Activated naive CD4-positive, alpha-beta T cell treated with anti-CD3 and anti-CD28 coated beads, Interleukin-2, amount 10 ng/mL, durations not matched to agents 7 days and 5 days (primary cell): Measurements from ENCODE around the gene CSNK1G2.

Source experiments
- CTCF ChIA-PET: fragments of 350-600 bp; sonication (Branson Sonifier 250); formaldehyde crosslinking; loops from one replicate; lab custom pipeline; 2021; ENCODE audit warnings: antibody characterized with exemption; lab: Charles Lee
- DNase-seq: peaks from one replicate; pipeline ENCODE4 v3.0.0-alpha.2; 2020
- H3K27ac Mint-ChIP-seq: one replicate; pipeline ENCODE4 v1.8.0; 2021; ENCODE audit warnings: mild to moderate bottlenecking, moderate library complexity, mixed read lengths
- H3K27me3 Mint-ChIP-seq: one replicate; pipeline ENCODE4 v1.8.0; 2021; ENCODE audit warnings: mild to moderate bottlenecking, mixed read lengths
- H3K36me3 Mint-ChIP-seq: one replicate; pipeline ENCODE4 v1.8.0; 2021; ENCODE audit warnings: mixed read lengths
- H3K4me1 Mint-ChIP-seq: one replicate; pipeline ENCODE4 v1.8.0; 2021; ENCODE audit warnings: mixed read lengths
- H3K4me3 Mint-ChIP-seq: one replicate; pipeline ENCODE4 v1.8.0; 2021; ENCODE audit warnings: mild to moderate bottlenecking, moderate library complexity, mixed read lengths
- H3K9me3 Mint-ChIP-seq: one replicate; pipeline ENCODE4 v1.8.0; 2021; ENCODE audit warnings: mixed read lengths

The CSNK1G2 gene

DNA sequence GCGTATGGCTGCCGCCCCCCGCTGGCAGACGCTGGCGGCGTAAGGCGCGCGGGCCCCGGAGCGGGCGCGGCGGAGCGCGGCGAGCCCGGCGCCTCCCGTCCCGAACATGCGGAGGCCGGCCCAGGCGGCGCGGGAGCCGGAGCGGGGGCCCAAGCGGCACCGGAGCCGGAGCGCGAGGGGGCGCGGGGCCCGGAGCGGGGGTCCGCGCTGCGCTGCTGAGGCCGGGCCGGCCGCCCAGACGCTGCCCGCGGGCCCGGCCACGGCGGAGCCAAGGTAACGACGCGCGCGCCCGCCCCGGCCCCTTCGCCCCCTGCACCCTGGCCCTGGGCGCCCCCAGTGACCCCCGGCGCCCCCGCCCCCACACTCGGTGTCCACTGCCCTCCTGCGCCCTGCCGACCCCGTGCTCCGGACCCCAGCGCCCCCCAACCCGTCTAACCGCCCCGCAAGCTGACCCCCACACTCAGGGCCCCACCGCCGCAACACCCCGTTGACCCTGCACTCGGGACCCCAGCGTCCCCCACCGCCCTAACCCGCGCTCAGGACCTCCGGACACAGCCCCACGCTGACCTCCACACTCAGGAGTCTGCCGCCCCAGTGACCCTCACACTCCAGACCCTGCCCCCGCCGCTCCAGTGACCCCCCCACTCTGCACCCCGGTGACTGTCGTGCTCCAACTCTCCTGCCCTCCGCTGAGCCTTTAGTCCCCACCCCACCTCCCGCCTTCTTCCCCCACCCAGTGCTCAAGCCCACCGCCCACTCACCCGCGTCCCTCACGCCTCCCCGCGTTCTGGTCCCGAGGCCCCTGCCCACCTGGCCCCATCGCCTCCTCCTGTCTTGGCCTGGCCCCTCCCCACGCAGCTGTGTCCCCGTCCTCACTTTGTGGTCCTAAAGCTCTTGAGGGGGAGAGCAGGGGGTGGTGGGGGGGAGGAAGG is at the start of gene CSNK1G2:
CSNK1G2 (plus strand) TSS at position 27 of the 932 bp plus-strand sequence. CDS start 28,601 bp downstream, outside the sequence.
- no peak for DNase-seq
- H3K9me3 Mint-ChIP-seq, result no peaks in the 10 kb centered on the region
- peak within 1 kb of the TSS; percentile 97 for H3K4me3 Mint-ChIP-seq
- H3K27me3 Mint-ChIP-seq, result peaks cover 6% of the 10 kb centered on the region
- peaks cover 23% of the 10 kb centered on the region for H3K36me3 Mint-ChIP-seq
- CTCF ChIA-PET, result interaction anchor here (0.7 kb wide), 1 partner anchor 111 kb away, joined by 3 read pairs; no protein-coding TSS in a partner anchor
- peak within 1 kb of the TSS; percentile 96 for H3K27ac Mint-ChIP-seq
- H3K4me1 Mint-ChIP-seq, result peaks cover 44% of the 10 kb centered on the region

DNA sequence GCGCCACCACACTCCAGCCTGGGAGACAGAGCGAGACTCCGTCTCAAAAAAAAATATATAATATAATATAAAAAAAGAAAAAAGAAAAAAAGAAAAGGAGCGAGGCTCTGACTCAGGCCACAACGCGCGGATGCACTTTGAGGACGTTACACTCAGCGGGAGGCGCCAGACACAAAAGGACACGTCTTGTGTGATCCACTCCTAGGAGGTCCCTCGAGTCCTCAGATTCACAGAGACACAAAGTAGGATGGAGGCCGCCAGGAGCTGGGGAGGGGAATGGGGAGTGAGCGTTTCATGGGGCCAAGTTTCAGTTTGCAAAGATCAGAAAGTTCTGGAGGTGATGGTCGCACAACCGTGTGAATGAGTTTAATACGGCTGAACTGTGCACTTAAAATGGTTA is 47.2 kb upstream of the CSNK1G2 start:
- Mint-ChIP-seq H3K36me3 (peaks cover 2% of the 10 kb centered on the region), H3K27me3 (no peaks in the 10 kb centered on the region), H3K4me1 (peaks cover 53% of the 10 kb centered on the region), H3K9me3 (no peaks in the 10 kb centered on the region), H3K27ac (peak overlapping the region; percentile 82), H3K4me3 (no peak overlapping the region)
- DNase-seq, result no peak
- CTCF ChIA-PET, result no interaction called here

DNA sequence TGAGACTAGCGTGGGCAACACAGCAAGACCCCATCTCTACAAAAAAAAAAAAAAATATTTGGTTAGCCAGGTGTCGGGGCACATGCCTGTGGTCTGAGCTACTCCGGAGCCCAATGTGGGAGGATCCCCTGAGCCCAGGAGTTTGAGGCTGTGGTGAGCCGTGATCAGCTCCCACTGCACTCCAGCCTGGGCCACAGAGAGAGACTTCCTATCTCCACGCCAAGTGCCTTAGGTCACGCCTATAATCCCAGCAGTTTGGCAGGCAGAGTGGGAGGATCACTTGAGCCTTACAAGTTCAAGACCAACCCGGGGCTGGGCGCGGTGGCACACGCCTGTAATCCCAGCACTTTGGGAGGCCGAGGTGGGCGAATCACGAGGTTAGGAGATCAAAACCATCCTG is 44.5 kb upstream of the CSNK1G2 start:
- H3K4me3 Mint-ChIP-seq, result peak overlapping the region; percentile 79
- peak overlapping the region; percentile 98 for H3K27ac Mint-ChIP-seq
- DNase-seq, result no peak
- H3K4me1 Mint-ChIP-seq, result peaks cover 51% of the 10 kb centered on the region
- peaks cover 2% of the 10 kb centered on the region for H3K36me3 Mint-ChIP-seq
- CTCF ChIA-PET, result interaction anchor here (0.6 to 3.9 kb wide), 4 partner anchors 27 to 156 kb away, joined by 3 to 21 read pairs (median 7); no protein-coding TSS in a partner anchor
- H3K27me3 Mint-ChIP-seq, result no peaks in the 10 kb centered on the region
- no peaks in the 10 kb centered on the region for H3K9me3 Mint-ChIP-seq

DNA sequence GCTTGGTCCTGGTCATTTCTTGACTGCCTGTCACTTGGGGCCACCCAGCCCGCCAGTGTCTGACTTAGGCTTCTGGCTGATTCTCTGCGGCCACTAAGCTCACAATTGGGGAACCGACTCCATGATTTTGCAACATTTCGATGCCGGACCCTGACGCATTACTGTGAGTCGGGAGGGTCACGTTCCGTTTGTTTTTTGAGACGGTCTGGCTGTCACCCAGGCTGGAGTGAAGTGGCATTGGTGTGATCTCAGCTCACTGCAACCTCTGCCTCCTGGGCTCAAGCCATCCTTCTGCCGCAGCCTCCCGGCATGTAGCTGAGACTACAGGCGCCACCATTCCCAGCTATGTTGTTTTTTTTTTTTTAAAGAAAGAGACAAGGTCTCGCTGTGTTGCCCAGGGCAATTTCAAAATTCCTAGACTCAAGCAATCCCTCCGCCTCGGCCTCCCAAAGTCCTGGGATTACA is 39.0 kb upstream of the CSNK1G2 start:
- H3K9me3 Mint-ChIP-seq, result no peaks in the 10 kb centered on the region
- peak overlapping the region; percentile 14 for H3K27ac Mint-ChIP-seq
- peaks cover 59% of the 10 kb centered on the region for H3K4me1 Mint-ChIP-seq
- CTCF ChIA-PET, result no interaction called here
- no peak for DNase-seq
- no peaks in the 10 kb centered on the region for H3K27me3 Mint-ChIP-seq
- no peak overlapping the region for H3K4me3 Mint-ChIP-seq
- peaks cover 5% of the 10 kb centered on the region for H3K36me3 Mint-ChIP-seq

- Mint-ChIP-seq H3K4me1 (peaks cover 54% of the 10 kb centered on the region), H3K36me3 (peaks cover 6% of the 10 kb centered on the region), H3K9me3 (no peaks in the 10 kb centered on the region), H3K27me3 (no peaks in the 10 kb centered on the region), H3K4me3 (peak overlapping the region; percentile 56), H3K27ac (peak overlapping the region; percentile 91)
- DNase-seq, result no peak
- CTCF ChIA-PET, result interaction anchor here (1.1 kb wide), 1 partner anchor 39 kb away, joined by 4 read pairs; no protein-coding TSS in a partner anchor
These were observed 38.0 kb upstream of the CSNK1G2 start for GRCh38 chr19:1902923-1903322.

GRCh38 chr19:1904860-1905109 is 36.2 kb upstream of the CSNK1G2 start:
- no peaks in the 10 kb centered on the region for H3K27me3 Mint-ChIP-seq
- H3K36me3 Mint-ChIP-seq, result peaks cover 9% of the 10 kb centered on the region
- peak overlapping the region; percentile 85 for H3K4me3 Mint-ChIP-seq
- H3K9me3 Mint-ChIP-seq, result no peaks in the 10 kb centered on the region
- CTCF ChIA-PET, result interaction anchor here (1.0 kb wide), 1 partner anchor 18 kb away, joined by 3 read pairs; no protein-coding TSS in a partner anchor
- peak overlapping the region; percentile 91 for H3K27ac Mint-ChIP-seq
- peaks cover 62% of the 10 kb centered on the region for H3K4me1 Mint-ChIP-seq
- no peak for DNase-seq

DNA sequence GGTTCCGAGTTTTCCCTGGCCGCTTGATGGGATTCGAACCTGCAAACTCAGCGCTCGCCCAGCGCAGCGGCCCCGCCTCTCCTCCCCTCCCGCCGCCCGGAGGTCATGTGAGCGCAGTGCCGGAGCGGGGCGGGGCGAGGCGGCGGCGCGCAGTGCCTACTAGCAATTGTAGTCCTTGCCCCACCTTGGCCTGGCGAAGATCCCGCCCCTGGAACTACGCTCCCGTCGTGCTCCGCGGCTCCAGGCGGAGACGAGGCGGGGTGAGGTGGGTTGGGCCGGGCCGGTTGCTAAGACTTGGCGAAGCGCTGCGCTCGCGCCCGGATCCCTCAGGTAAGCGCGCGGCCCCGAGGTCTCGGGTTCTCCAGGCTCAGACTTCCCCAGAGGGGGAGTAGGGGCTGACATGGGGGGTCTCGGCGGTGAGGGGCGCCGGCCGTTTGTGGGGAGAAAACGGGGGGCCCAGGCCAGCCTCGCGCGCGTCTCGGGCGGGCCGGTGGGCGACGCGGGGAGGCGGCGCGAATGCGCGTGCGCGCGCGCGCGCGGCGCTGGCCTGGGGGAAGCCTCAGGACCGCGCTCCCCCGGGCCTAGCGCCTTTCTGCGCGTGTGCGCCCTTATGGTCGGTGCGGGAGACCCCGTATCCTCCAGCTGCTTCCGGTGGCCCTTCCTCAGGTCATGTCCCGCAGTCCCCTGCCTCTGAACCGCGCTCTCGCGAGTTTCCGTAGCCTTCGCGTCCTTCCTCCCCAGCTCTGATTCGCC is 35.7 kb upstream of the CSNK1G2 start, which contains the start of the genes ADAT3 and SCAMP4:
ADAT3 (plus strand) TSS at position 290 of the 753 bp plus-strand sequence. CDS start 6,649 bp downstream, outside the sequence.
SCAMP4 (plus strand) TSS at position 290 of the 753 bp plus-strand sequence. CDS start 9,621 bp downstream, outside the sequence.
- peaks cover 10% of the 10 kb centered on the region for H3K36me3 Mint-ChIP-seq
- no peaks in the 10 kb centered on the region for H3K27me3 Mint-ChIP-seq
- H3K27ac Mint-ChIP-seq, result peak within 1 kb of the TSS; percentile 91
- CTCF ChIA-PET, result interaction anchor here (1.0 kb wide), 1 partner anchor 18 kb away, joined by 3 read pairs; no protein-coding TSS in a partner anchor
- no peaks in the 10 kb centered on the region for H3K9me3 Mint-ChIP-seq
- peaks cover 67% of the 10 kb centered on the region for H3K4me1 Mint-ChIP-seq
- peak within 1 kb of the TSS; percentile 85 for H3K4me3 Mint-ChIP-seq
- peak; percentile 99 for DNase-seq

DNA sequence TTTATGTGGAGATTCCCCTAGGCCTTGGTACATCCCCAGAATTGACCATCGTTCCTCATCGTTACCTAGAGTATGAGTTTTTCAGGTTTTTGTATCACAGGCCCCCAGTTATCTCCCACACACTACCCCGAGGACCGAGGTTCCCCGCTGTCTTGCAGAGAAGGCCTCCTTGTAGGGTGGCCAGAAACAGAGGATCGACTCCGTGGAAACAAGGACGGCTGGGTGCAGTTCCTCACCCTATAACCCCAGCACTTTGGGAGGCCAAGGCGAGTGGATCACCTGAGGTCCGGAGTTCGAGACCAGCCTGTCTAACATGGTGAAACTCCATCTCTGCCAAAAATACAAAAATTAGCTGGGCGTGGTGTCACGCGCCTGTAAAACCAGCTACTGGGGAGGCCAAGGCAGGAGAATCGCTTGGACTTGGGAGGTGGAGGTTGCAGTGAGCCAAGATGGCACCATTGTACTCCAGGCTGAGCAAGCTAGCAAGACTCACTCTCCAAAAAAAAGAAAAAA is 35.1 kb upstream of the CSNK1G2 start:
- peaks cover 11% of the 10 kb centered on the region for H3K36me3 Mint-ChIP-seq
- peak overlapping the region; percentile 84 for H3K27ac Mint-ChIP-seq
- H3K9me3 Mint-ChIP-seq, result no peaks in the 10 kb centered on the region
- peak overlapping the region; percentile 85 for H3K4me3 Mint-ChIP-seq
- CTCF ChIA-PET, result no interaction called here
- no peak for DNase-seq
- H3K27me3 Mint-ChIP-seq, result no peaks in the 10 kb centered on the region
- peaks cover 66% of the 10 kb centered on the region for H3K4me1 Mint-ChIP-seq

- peaks cover 11% of the 10 kb centered on the region for H3K36me3 Mint-ChIP-seq
- peak overlapping the region; percentile 28 for H3K4me3 Mint-ChIP-seq
- peaks cover 61% of the 10 kb centered on the region for H3K4me1 Mint-ChIP-seq
- H3K27me3 Mint-ChIP-seq, result no peaks in the 10 kb centered on the region
- no peak for DNase-seq
- no peaks in the 10 kb centered on the region for H3K9me3 Mint-ChIP-seq
- CTCF ChIA-PET, result no interaction called here
- H3K27ac Mint-ChIP-seq, result no peak overlapping the region
These were observed 33.9 kb upstream of the CSNK1G2 start for GRCh38 chr19:1906985-1907562.

GRCh38 chr19:1907563-1908363 is 33.2 kb upstream of the CSNK1G2 start:
- DNase-seq, result no peak
- Mint-ChIP-seq H3K36me3 (peaks cover 11% of the 10 kb centered on the region), H3K4me1 (peaks cover 59% of the 10 kb centered on the region), H3K9me3 (no peaks in the 10 kb centered on the region), H3K27ac (no peak overlapping the region), H3K27me3 (no peaks in the 10 kb centered on the region), H3K4me3 (no peak overlapping the region)
- CTCF ChIA-PET, result no interaction called here

DNA sequence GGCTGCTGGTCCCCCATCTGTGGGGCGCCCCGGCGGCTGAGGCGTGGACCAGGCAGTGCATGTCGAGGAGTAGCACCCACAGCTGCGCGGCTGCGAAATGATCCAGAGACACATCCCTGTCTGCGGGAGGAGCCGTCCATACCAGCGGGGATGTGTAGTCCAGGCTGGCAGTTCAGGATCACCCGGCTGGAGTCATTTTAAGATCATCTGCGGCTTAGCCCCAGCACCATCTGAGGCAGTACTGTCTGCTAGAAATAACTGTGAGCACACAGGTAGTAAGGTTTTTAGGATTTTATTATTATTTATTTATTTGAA is 32.7 kb upstream of the CSNK1G2 start:
- Mint-ChIP-seq H3K27me3 (no peaks in the 10 kb centered on the region), H3K27ac (no peak overlapping the region), H3K4me3 (no peak overlapping the region), H3K36me3 (peaks cover 14% of the 10 kb centered on the region), H3K9me3 (no peaks in the 10 kb centered on the region), H3K4me1 (peaks cover 55% of the 10 kb centered on the region)
- DNase-seq, result no peak
- CTCF ChIA-PET, result no interaction called here

DNA sequence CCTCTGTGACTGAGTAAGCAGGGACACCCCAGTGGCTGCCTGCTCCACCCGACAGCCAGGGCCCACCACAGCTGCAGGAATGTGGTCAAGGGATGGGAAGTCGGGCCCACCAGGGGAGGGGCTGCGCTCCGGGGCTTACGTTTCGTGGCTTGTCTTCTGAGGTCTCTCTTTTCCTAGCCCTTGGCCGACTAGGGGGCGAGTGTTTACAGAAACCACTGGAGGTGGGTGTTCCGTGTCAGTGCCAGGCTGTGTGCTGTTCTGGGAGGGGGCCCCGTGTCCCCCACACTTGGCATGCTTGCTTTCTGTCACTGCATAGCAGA is 31.3 kb upstream of the CSNK1G2 start:
- Mint-ChIP-seq H3K36me3 (peaks cover 17% of the 10 kb centered on the region), H3K4me1 (peaks cover 47% of the 10 kb centered on the region), H3K27me3 (no peaks in the 10 kb centered on the region), H3K27ac (no peak overlapping the region), H3K4me3 (no peak overlapping the region), H3K9me3 (no peaks in the 10 kb centered on the region)
- no peak for DNase-seq
- CTCF ChIA-PET, result no interaction called here

DNA sequence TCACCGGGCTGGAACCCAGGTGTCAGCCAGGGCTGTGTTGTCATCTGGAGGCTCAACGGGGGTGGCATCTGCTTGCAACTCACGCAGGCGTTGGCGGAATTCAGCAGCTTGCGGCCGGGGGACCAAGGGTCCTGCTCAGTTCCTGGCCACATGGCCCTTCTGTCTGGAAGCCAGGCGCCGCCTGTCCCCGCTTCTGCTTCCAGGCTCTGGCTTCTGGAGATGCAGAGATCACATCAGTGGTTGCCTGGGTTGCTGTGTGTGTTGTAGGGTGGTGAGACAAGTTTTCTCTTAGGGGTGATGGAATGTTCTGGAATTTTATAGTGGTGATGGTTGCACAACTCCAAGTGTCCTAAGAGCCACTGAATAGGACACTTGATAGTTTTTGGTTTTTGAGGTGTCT is 30.8 kb upstream of the CSNK1G2 start:
- peaks cover 17% of the 10 kb centered on the region for H3K36me3 Mint-ChIP-seq

More for the DNA sequence above, 30.8 kb upstream of the CSNK1G2 start:
- DNase-seq, result no peak
- H3K4me1 Mint-ChIP-seq, result peaks cover 43% of the 10 kb centered on the region
- H3K27ac Mint-ChIP-seq, result peak overlapping the region; percentile 2
- CTCF ChIA-PET, result no interaction called here
- no peaks in the 10 kb centered on the region for H3K9me3 Mint-ChIP-seq
- H3K27me3 Mint-ChIP-seq, result no peaks in the 10 kb centered on the region
- H3K4me3 Mint-ChIP-seq, result no peak overlapping the region
